GM21447 (cell line): ENCODE results near the gene HSD3B7.
"Not testable (repeated sequence)": the region's sequence is repeated elsewhere in the genome, so short reads cannot be mapped to it uniquely, and the experiment has no call there.

Experiments used
- ATAC-seq: cut with Tn5 transposase; IDR thresholded peaks from one replicate; pipeline ENCODE4 v1.9.1; 2021; ENCODE audit not compliant: unreplicated experiment

The HSD3B7 gene

GRCh38 chr16:30998852-30999761 lies 14.1 kb downstream of the HSD3B7 start:
- no peak for ATAC-seq

DNA sequence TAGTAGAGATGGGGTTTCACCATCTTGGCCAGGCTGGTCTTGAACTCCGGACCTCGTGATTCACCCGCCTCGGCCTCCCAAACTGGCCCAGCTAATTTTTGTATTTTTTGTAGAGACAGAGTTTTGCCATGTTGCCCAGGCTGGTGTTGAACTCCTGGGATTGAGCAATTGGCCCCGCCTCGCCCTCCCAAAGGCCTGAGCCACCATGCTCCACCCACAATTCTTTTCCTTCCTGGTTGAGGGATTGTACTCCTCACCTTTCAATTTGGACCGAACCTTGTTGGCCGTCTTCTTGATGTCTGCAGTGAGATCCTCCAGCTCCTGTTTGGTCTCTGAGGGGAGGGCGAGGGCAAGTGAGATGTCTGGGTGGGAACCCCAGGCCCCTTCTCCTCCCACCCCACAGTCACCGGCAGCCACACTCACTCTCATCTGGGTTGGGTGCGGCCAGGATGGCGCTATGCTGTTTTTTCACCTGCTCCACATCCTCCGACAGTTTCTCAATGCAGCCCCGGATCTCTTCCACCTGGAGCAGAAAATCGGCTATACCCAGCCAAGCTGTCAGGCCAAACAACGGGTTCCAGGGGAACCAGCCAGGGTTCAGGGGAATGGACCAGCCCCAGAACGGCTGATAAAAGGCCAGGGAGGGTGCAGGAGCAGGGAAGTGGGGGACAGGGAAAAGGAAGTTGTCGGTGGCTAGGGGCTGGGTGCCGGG lies 15.8 kb downstream of the HSD3B7 start:
- no peak for ATAC-seq

DNA sequence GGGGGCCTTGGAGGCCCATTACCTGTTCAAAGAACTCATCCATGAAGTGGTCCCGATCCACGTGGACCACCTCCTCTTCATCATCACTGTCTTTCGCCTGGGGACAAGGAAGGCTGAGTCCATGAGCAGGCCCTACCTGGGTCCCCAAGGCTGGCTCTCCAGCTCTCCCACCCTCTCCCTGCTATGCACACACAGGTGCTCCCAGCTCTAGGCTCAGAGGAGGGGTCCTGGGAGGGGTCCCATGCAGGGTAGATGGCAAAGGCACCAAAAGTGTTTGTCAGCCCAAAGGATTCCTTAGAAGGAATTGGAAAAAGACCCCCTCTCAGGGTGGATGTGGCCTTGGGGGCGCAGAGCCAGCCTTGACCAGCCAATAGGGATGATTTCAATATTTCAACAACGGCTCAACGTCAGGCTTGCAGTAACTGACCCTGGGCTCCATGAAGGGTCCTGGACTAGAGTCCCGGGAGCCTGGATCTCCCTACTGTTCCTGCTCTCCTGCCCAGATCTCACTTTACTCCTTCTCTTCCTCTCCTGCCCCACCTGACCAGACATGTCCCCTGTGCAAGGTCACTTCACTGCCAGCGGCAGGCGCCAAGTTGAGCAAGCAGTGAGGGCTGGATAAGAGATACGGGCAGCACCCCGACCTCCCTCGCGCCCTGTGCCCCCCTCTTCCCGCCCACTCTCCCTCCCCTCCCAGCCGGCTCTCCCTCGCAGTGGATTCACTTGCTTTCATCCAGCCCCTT lies 16.7 kb downstream of the HSD3B7 start:
- no peak for ATAC-seq

DNA sequence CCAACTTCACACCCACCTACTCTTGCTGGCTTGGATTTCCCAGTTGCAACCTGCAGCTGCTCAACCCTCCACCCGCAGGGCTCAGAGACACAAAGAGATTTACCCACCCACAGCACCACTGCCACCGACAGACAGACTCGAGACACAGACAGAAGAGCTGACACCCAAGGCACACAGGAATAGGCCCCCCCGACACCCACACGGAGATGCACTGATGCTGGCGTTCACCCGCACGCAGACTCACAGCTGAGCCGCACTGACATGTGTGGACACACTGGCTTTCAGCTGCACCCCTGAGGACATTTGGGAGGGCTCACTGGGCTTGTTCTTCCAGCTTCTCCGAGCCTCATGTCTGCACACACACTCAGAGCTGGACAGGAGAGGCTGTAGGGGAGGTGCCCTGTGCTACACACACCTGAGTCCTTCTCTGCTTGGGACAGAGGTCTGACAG lies 17.3 kb downstream of the HSD3B7 start:
- no peak for ATAC-seq

- no peak for ATAC-seq
These were observed 17.9 kb downstream of the HSD3B7 start for GRCh38 chr16:31002862-31003341.

GRCh38 chr16:31003744-31004143 lies 18.7 kb downstream of the HSD3B7 start:
- ATAC-seq: no peak

DNA sequence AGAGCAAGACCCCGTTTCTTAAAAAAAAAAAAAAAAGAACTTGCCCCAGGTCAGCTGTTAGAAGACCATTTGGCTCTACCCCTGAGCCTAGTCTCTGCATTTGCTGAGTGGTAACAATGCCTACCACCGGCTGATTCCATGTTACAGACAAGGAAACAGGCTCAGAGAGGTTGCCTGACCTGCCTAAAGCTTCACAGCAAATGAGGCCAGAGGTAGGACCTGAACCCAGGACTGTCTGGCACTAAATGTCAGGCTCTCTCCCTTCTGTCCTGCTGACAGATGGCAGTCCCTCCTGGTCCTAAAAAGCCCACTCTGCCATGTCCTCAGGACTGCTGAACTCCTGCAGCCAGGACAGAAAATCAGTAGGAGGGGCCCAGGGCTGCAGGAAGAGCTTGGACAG lies 19.7 kb downstream of the HSD3B7 start:
- ATAC-seq: no peak

GRCh38 chr16:31005350-31006085 lies 20.5 kb downstream of the HSD3B7 start:
- ATAC-seq: no peak

GRCh38 chr16:31006086-31006385 lies 21.0 kb downstream of the HSD3B7 start:
- no peak for ATAC-seq

DNA sequence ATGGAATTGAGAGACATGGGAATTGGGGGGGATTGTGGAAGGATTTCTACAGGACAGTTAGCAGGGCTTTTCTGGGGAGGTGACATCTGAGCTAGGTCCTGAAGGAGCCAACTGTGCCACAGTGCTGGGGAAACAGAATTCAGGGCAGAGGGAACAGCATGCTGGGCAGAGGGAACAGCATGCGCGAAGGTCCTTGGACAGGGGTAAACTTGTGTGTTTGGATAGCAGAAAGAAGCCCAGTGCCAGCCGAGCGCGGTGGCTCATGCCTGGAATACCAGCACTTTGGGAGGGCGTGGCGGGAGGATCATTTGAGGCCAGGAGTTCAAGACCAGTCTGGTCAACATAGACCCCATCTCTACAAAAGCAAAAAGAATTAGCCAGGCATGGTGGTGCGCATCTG lies 21.6 kb downstream of the HSD3B7 start:
- no peak for ATAC-seq

GRCh38 chr16:31007684-31008083 lies 22.7 kb downstream of the HSD3B7 start:
- no peak for ATAC-seq

- no peak for ATAC-seq
These were observed 23.1 kb downstream of the HSD3B7 start for GRCh38 chr16:31008149-31008548.

GRCh38 chr16:31008551-31008950 lies 23.5 kb downstream of the HSD3B7 start:
- no peak for ATAC-seq

- no peak for ATAC-seq
These were observed 24.1 kb downstream of the HSD3B7 start for GRCh38 chr16:31009120-31009519.

DNA sequence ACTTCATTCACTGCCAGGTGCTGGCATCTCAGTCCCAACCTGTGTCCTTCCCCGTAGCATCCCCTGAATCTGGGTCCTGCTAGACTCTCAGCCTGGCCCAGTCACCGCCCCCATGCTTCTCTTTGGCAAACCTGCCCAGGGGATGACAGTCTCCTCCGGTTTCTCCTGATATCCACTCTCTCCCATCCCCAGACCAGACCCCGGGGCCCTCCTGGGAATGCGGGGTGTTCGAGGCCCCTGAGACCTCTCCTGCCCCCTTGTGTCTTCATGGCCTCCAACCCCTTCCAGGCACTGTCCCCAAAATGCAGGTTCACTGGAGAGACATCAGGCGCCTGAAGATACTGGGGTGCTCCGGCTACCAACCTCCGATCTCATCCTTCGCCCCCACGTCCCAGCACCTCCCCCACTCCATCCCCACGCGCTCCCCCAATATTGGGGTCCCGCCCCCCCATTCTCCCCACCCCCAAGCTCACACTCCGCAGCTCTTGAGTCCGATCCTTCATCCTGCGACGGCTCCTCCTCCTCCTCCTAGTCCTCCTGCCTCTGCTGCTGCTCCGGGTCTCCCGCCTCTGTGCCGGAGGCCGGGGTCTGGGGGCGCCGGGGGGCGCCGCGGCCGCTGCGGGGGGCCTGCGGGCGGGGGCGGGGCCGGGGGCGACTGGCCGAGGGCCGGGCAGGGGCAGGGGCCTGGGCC lies 25.0 kb downstream of the HSD3B7 start:
- ATAC-seq: no peak

GRCh38 chr16:31010585-31011325 lies 25.7 kb downstream of the HSD3B7 start, which contains the start of gene STX1B:
TSS of gene STX1B (minus strand) at chr16:31010638. CDS start at chr16:31010396, 242 bp downstream.
- no peak for ATAC-seq

- ATAC-seq: not testable (repeated sequence)
These were observed 26.8 kb downstream of the HSD3B7 start for GRCh38 chr16:31011815-31012214.

- ATAC-seq: not testable (repeated sequence)
These were observed 28.3 kb downstream of the HSD3B7 start for GRCh38 chr16:31013292-31013691.

DNA sequence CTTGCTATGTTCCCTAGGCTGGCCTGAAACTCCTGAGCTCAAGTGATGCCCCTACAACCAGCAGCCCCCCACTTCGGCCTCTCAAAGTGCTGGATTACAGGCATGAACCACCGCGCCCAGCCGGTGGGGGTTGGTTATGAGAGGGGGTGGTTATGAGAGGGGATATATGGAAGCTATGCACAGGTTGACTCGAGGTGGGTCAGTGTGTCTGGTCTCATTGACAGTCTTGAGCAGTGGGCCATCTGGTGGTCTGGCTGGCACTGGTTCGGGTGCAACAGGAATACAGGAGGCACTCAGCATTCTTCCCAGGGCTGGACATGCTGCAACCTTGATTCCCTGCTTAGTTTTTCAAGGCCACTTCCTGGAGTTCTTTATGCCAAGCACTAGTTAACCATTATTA lies 31.0 kb downstream of the HSD3B7 start:
- no peak for ATAC-seq
